ENCODE results near the gene HOXA9.

HOXA9 gene

GRCh38 chr7:27187475-27188385 lies 22.4 kb upstream of the HOXA9 start:
- DNase-seq: no peak

- DNase-seq: no peak
These were observed 21.5 kb upstream of the HOXA9 start for GRCh38 chr7:27186668-27187474.

GRCh38 chr7:27185854-27186667 lies 20.7 kb upstream of the HOXA9 start:
- DNase-seq: no peak

DNA sequence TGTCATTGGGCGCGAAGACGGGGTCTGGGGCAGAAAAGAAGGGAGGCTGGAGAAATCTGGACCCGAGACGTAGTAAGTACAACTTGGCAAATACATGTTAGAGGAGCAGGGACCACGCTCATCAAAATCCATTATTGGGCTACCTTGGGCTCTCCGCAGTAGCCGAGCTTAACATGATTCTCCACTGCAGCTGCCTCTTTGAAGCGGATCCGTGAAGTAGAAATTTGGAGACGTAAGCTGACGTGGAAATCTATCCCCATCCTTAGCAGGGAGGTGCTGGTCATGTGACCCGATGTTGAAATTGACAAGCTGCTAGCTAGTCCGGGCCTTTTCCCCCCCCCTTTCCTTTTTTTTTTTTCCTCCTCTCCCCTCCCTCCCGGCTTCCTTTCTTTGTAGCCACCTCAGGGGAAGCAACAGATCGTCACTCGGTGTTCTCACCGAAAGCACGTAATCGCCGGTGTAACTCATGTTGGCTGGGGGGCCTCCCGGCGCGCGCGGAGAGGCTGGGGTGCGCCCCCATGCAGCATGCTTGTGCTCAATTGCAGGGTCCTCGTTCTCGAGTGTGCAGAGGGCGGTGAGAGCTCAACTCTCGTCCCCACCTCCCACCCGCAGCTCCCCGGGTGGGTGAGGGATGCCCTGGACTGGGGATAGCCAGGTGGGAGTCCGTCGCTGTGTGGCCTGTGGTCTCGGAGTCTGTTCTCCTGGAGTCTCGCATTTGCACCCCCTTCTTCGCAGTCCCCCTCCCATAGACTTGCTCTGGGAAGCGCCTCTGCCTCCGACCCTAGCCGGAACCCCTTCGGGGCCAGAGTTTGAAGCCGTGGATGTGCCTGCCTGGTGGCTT lies 19.9 kb upstream of the HOXA9 start, which contains the start of gene HOXA11:
Gene HOXA11 (minus strand): TSS at position 220 of the 841 bp plus-strand sequence. CDS start 88 bp downstream, at position 132.
- DNase-seq: no peak

GRCh38 chr7:27184337-27185012 lies 19.1 kb upstream of the HOXA9 start:
- DNase-seq: no peak

GRCh38 chr7:27183682-27184336 lies 18.5 kb upstream of the HOXA9 start:
- no peak for DNase-seq

- no peak for DNase-seq
These were observed 17.7 kb upstream of the HOXA9 start for GRCh38 chr7:27182861-27183681.

GRCh38 chr7:27182285-27182841 lies 17.0 kb upstream of the HOXA9 start:
- no peak for DNase-seq

GRCh38 chr7:27181795-27182275 lies 16.5 kb upstream of the HOXA9 start:
- DNase-seq: no peak

DNA sequence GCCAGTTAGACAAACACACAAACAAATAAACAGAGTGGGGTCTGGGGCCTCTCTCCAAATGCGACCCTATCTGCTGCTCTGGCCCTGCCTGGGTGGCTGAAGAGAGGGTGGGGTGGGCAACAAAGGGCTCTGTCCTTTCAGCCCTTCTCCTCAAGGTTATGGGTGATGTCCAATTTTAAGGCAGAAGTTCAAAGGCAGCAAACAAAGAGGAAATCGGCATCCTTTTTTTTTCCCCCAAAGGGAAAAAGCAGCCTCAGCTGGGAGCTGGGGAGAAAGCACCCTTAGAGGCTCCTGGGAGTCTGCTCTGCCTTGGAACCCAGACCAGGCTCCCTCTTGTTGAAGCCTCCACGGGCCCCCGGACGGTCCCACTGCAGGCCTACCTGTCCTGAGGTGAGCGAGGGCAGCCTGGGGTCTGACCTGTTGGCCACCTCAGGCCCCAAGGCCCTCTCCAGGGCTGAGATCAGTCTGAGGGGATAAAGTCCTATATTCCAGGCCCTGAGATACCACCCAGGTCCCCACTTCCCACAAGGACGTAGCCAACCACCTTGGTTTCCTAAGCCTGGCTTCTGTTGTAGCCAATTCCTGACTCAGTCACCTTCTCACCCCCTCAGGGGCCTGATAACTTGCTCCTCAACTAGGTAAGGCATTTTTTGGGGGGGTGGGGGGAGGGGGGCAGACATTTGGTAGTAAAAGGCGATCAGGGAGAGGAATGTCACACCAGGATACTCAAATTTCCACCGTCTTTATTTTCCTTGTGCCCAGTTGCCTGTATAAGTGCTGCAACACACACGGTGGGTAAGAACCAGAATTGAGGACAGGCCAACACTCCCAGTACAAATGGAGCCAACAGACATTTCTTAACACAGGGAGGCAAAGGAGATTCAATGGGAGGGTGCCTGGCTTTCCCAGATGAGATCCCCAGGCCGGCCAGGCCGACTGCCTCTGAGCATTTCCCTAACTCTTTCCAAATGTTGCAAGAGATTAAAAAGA lies 15.4 kb upstream of the HOXA9 start:
- DNase-seq: no peak

- DNase-seq: peak in 1 of 2 experiments; percentile 14
These were observed 14.4 kb upstream of the HOXA9 start for GRCh38 chr7:27179503-27180430.

DNA sequence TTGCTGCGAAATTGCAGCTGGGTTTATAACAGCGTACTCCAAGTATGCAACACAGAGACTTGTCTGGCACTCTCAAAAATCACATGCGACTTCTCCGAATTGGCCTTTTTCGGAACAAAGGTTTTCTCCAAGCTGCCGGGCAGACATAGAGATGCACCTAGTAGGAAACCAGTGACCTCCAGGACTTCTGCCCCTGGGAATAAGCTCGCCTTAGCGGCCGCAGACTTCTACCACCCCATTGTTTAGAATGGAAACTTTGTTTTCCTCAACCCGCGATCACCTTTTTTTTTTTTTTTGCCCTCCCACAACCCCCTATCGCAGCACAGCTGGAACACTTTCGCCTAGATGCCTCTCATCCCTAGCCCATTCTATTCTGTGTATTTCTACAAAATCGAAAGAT lies 13.7 kb upstream of the HOXA9 start:
- no peak for DNase-seq

DNA sequence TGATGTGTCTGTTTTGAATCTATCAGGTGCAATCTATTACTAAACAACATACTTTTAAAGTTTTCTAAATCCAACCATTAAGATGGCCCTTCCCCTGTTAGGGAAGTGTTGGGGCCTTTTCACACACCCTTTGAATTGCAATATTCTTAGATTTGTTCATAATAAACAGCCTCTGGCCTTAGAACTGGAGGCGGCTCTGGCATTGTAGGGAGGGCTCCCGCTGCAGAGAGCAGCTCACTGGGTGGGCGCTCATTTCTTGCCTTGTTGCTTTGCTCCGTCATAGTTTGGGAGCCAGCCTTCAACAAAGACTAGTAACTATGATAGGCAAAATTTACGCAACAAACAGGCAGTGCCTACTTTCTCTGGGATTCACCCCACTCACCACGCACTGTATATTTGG lies 13.0 kb upstream of the HOXA9 start:
- DNase-seq: no peak

- DNase-seq: no peak
These were observed 12.5 kb upstream of the HOXA9 start for GRCh38 chr7:27177795-27178320.

DNA sequence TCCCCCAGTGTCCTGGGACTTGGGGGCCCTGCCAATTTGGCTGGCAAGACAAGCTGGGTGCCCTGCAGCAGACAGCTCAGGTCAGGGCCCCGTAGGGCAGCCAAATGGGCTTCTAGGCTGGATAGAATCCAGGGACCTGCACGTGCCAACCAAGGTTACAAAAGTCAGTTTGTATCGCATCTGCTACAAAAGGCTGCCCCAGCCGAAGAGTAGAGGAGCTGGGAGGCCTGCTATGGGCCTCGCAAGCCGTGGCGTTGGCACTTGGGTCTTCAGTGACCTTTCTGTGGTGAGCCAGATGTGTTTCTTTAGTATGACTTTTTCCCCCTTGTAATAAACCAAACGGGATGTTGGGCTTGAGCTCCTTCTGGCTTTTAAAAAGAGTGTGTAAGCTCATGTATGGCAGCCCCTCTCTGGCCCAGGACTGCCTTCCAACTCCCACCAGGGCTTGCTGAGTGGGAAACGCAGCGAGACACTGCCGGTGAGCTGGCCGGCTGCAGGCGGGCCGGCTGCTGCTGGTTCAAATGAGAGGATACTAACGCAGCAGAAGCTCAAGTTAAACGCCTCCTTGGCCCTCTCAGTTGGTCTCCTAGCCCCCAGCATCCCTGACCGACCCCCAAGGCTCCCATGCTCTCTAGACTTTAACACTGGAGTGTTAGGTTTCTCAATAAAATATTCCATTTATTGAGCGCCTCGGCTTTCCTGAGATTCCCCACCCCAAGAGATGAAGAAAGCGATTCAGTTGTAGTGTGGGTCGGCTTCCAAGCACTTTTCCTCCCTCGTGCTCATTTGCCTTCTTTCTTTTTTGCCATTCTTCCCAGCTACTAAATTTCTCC lies 11.8 kb upstream of the HOXA9 start:
- DNase-seq: no peak

DNA sequence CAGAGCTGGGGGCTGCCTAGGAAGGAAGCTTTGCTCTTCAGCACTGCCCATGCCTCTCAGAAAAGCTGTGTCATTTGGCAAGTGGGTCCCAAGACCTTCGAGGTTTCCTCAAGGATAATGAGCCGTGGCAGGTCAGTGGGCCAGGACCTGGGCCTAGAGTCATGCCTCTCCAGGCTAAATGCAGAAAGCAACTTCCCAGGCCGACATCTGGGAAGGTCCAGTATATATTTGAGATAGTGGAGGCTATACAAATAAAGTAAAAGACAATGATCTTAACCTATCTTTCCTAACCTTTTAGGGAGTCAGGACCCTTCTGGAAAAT lies 11.1 kb upstream of the HOXA9 start:
- DNase-seq: no peak

Data from SHP77 (cell line).